ENCODE results near the gene KLHL41. TPM values are rescaled to one million over a fixed set of nuclear protein-coding genes. Genes with fewer than 3 reads are reported as not detected.

The KLHL41 gene
- total RNA-seq, 1 donor from 2014 or later = not detected

DNA sequence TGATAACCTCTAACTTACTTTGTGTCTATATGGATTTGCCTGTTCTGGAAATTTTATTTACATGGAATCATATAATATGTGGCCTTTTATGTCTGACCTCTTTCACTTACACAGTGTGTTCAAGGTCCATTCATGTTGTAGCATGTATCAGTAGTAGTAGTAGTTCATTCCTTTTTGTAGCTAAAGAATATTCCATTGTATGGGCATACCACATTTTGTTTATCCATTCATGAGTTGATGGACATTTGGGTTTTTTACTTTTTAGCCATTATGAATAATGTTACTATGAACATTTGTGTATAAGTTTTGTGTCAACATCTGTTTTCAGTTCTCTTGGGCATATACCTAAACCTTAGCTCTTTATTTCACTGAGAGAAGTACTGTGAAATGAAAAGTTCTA lies 18.7 kb upstream of the KLHL41 start:
- no peak overlapping the region for H3K27ac Mint-ChIP-seq (ENCODE audit: unreplicated experiment)
- no peaks in the 10 kb centered on the region for H3K4me1 Mint-ChIP-seq (ENCODE audit: low read depth, unreplicated experiment)
- H3K36me3 Mint-ChIP-seq (ENCODE audit: unreplicated experiment) = no peaks in the 10 kb centered on the region
- no peak for TF ChIP-seq CTCF (IDR thresholded peaks at IDR 0.05; ENCODE audit: partially characterized antibody, unreplicated experiment)
- no peak for DNase-seq
- H3K27me3 Mint-ChIP-seq (ENCODE audit: unreplicated experiment) = no peaks in the 10 kb centered on the region
- no peaks in the 10 kb centered on the region for H3K9me3 Mint-ChIP-seq (ENCODE audit: unreplicated experiment)
- no peak overlapping the region for H3K4me3 Mint-ChIP-seq (ENCODE audit: unreplicated experiment)

DNA sequence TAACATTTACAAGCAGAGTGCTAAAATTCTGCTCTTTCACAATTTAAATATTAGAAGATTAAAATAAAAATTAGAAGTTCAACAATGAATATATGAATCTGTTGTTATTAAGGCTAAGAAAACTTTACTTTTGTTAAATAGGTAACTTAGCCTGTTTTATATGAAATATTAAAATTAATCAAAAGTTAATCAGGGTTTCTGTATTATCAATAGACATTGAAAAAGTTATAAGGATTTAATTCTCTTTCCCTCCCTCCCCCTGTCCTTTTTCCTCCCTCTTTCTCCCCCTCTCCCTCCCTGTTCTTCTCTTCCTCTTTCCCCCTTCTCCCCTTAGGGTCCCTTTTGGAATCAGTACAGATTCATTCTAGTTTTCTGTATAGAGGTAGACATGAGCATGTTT lies 18.1 kb upstream of the KLHL41 start:
- H3K4me1 Mint-ChIP-seq (ENCODE audit: low read depth, unreplicated experiment) = no peaks in the 10 kb centered on the region
- no peaks in the 10 kb centered on the region for H3K36me3 Mint-ChIP-seq (ENCODE audit: unreplicated experiment)
- DNase-seq = no peak
- no peak overlapping the region for H3K4me3 Mint-ChIP-seq (ENCODE audit: unreplicated experiment)
- H3K27me3 Mint-ChIP-seq (ENCODE audit: unreplicated experiment) = no peaks in the 10 kb centered on the region
- peaks cover 2% of the 10 kb centered on the region for H3K9me3 Mint-ChIP-seq (ENCODE audit: unreplicated experiment)
- TF ChIP-seq CTCF (IDR thresholded peaks at IDR 0.05; ENCODE audit: partially characterized antibody, unreplicated experiment) = no peak
- no peak overlapping the region for H3K27ac Mint-ChIP-seq (ENCODE audit: unreplicated experiment)

GRCh38 chr2:169493360-169493759 lies 16.1 kb upstream of the KLHL41 start:
- H3K4me3 Mint-ChIP-seq (ENCODE audit: unreplicated experiment) = no peak overlapping the region
- H3K27ac Mint-ChIP-seq (ENCODE audit: unreplicated experiment) = no peak overlapping the region
- no peaks in the 10 kb centered on the region for H3K36me3 Mint-ChIP-seq (ENCODE audit: unreplicated experiment)
- H3K4me1 Mint-ChIP-seq (ENCODE audit: low read depth, unreplicated experiment) = no peaks in the 10 kb centered on the region
- H3K9me3 Mint-ChIP-seq (ENCODE audit: unreplicated experiment) = peaks cover 2% of the 10 kb centered on the region
- no peaks in the 10 kb centered on the region for H3K27me3 Mint-ChIP-seq (ENCODE audit: unreplicated experiment)
- TF ChIP-seq CTCF (IDR thresholded peaks at IDR 0.05; ENCODE audit: partially characterized antibody, unreplicated experiment) = no peak
- no peak for DNase-seq

GRCh38 chr2:169495310-169495928 lies 14.1 kb upstream of the KLHL41 start:
- H3K27ac Mint-ChIP-seq (ENCODE audit: unreplicated experiment) = no peak overlapping the region
- no peaks in the 10 kb centered on the region for H3K36me3 Mint-ChIP-seq (ENCODE audit: unreplicated experiment)
- H3K4me3 Mint-ChIP-seq (ENCODE audit: unreplicated experiment) = no peak overlapping the region
- no peak for TF ChIP-seq CTCF (IDR thresholded peaks at IDR 0.05; ENCODE audit: partially characterized antibody, unreplicated experiment)
- H3K9me3 Mint-ChIP-seq (ENCODE audit: unreplicated experiment) = peaks cover 2% of the 10 kb centered on the region
- DNase-seq = no peak
- no peaks in the 10 kb centered on the region for H3K27me3 Mint-ChIP-seq (ENCODE audit: unreplicated experiment)
- H3K4me1 Mint-ChIP-seq (ENCODE audit: low read depth, unreplicated experiment) = no peaks in the 10 kb centered on the region

DNA sequence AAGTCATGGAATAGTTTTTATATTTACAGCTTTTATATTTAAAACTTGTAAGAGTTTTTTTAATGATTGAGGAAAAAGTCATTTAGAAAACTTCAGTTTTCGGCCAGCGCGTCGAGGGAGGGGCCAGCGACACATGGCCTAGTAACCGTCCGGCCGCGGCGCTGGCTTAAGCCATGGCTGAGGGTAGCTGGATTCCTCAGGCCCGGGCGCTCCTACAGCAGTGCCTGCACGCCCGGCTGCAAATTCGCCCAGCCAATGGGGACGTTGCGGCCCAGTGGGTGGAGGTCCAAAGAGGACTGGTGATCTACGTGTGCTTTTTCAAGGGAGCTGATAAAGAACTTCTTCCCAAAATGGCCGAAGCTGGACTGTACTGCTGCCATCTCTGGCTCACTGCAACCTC lies 4.9 kb upstream of the KLHL41 start:
- DNase-seq = no peak
- peaks cover 1% of the 10 kb centered on the region for H3K9me3 Mint-ChIP-seq (ENCODE audit: unreplicated experiment)

More for the DNA sequence above, 4.9 kb upstream of the KLHL41 start:
- no peak for TF ChIP-seq CTCF (IDR thresholded peaks at IDR 0.05; ENCODE audit: partially characterized antibody, unreplicated experiment)
- Mint-ChIP-seq H3K4me3 (ENCODE audit: unreplicated experiment) (no peak overlapping the region), H3K36me3 (ENCODE audit: unreplicated experiment) (peaks cover 7% of the 10 kb centered on the region), H3K27me3 (ENCODE audit: unreplicated experiment) (no peaks in the 10 kb centered on the region), H3K27ac (ENCODE audit: unreplicated experiment) (no peak overlapping the region), H3K4me1 (ENCODE audit: low read depth, unreplicated experiment) (no peaks in the 10 kb centered on the region)
